Peyer's patch (tissue), 4 donors: ENCODE results near the gene IGFBP5.

Source experiments
- POLR2A ChIP-seq, 2 donors: fragments of 450-650 bp; IDR thresholded peaks; one replicate each; pipeline ENCODE4 v1.5.1; 2017; ENCODE audit warnings: antibody characterized with exemption in 2 of 2, mild to moderate bottlenecking in 2 of 2, moderate library complexity in 2 of 2
- TF ChIP-seq, protein P1 (sequence below), 6 experiments: fragments of 450-650 bp in 4 of 6; fragments of 200-600 bp in 2 of 6; sonication (generic) in 1 of 6; IDR thresholded peaks; one replicate each; pipeline ENCODE4 v1.5.1; 2017 to 2019; ENCODE audit warnings: antibody characterized with exemption in 6 of 6, mild to moderate bottlenecking in 3 of 6, moderate library complexity in 1 of 6

DNA sequence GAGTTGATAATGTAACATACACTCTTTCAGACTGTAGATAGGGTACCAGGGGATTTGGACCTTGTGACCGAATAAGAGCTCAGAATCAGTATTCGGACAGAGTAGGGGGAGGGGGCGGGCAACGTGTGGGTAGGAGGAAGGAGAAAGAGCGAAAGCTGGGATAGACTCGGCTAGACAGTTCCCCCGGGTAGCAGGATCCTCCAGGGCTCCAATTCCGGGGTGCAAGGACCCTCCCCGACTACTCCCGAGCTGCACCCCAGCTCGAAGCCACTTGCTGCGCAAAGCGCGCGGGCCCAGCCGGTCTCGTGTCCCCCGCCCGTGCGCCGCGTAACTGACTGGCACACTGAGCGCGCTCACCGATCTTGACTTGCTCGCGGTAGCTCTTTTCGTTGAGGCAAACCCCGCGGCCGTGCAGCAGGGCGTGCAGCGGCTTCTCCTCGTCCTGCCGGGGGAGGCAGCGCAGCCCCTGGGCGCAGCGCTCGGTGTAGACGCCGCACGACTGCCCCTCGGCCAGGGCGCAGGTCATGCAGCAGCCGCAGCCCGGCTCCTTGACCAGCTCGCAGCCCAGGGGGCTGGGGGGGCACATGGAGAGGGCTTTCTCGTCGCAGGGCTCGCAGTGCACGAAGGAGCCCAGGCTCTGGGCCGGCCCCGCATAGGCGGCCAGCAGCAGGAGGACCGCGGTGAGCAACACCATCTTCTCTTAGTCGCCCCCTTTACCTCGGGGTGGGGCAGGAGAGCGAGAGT, 1.1 kb downstream of the IGFBP5 start:
- no peak for TF ChIP-seq POLR2A (IDR thresholded peaks at IDR 0.05)
- TF ChIP-seq, protein P1, sequence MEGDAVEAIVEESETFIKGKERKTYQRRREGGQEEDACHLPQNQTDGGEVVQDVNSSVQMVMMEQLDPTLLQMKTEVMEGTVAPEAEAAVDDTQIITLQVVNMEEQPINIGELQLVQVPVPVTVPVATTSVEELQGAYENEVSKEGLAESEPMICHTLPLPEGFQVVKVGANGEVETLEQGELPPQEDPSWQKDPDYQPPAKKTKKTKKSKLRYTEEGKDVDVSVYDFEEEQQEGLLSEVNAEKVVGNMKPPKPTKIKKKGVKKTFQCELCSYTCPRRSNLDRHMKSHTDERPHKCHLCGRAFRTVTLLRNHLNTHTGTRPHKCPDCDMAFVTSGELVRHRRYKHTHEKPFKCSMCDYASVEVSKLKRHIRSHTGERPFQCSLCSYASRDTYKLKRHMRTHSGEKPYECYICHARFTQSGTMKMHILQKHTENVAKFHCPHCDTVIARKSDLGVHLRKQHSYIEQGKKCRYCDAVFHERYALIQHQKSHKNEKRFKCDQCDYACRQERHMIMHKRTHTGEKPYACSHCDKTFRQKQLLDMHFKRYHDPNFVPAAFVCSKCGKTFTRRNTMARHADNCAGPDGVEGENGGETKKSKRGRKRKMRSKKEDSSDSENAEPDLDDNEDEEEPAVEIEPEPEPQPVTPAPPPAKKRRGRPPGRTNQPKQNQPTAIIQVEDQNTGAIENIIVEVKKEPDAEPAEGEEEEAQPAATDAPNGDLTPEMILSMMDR (IDR thresholded peaks at IDR 0.05) = no peak
